Measurements from ENCODE around the gene LETMD1. TPM values are rescaled to one million over a fixed set of nuclear protein-coding genes. Genes with fewer than 3 reads are reported as not detected.

The LETMD1 gene
- total and polyA plus RNA-seq, 2 of the 8 experiments (the other 6 are each of a cell fraction or from before 2014, with no cell fraction given): 39.4 to 65.3 TPM

DNA sequence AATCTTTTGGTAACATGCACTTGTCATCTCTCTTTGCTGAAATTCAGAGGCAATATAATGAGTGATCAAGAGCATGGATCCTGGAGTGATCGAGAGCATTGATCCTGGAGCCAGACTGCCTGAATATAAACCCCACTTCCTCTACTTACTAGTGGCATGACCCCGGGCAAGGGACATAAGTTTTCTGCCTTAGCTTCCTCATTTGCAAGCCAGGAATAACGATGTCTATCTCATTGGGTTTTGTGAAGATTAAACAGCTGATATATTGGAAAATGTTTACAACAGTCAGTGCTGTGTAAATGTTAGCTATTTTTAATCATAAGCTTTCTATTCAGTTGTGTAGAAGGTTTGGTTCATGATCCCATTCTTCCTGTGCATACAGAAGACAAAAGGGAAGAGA, 37.6 kb downstream of the LETMD1 start:
- no peak for FAIRE-seq

More for the DNA sequence above, 37.6 kb downstream of the LETMD1 start:
- no peaks in the 10 kb centered on the region for H3K36me3 ChIP-seq (ENCODE audit: control insufficient read depth in 2 of 4, insufficient read depth in 4 of 4, low read length in 3 of 4)
- no peak overlapping the region for H4K5ac ChIP-seq (ENCODE audit: insufficient read length, low read depth, low read length)
- H3K14ac ChIP-seq (ENCODE audit: insufficient read length): no peak overlapping the region
- ChIA-PET POLR2A (ENCODE audit: partially characterized antibody) (interaction anchor here (1.0 to 1.1 kb wide), 2 partner anchors 131 to 167 kb away, joined by 3 read pairs; no protein-coding TSS in a partner anchor), CTCF (ENCODE audit: partially characterized antibody) (interaction anchor here (0.5 to 1.5 kb wide), 4 partner anchors 38 to 306 kb away, joined by 3 read pairs; no protein-coding TSS in a partner anchor)
- no peak for DNase-seq (ENCODE audit: low read depth in 1 of 2, low spot score in 2 of 2)
- H3K9ac ChIP-seq (replicated peaks in 1 of 4; ENCODE audit: extremely low read depth in 1 of 4, low read depth in 3 of 4, low read length in 3 of 4): no peak overlapping the region; a peak in 1 of 7 replicates
- H3K56ac ChIP-seq (replicated peaks; ENCODE audit: insufficient read length, low read depth, low read length): no peak overlapping the region
- no peak overlapping the region for H4K91ac ChIP-seq (replicated peaks; ENCODE audit: insufficient read length, low read length)
- H3K4me2 ChIP-seq (ENCODE audit: insufficient read depth in 1 of 2, low read depth in 2 of 2, low read length in 2 of 2): no peak overlapping the region
- H3K79me2 ChIP-seq (ENCODE audit: control insufficient read depth in 1 of 2, insufficient read depth in 2 of 2, low read length in 2 of 2): peaks cover 6 to 18% of the 10 kb centered on the region in 2 experiments; a peak in 3 of 4 replicates
- peaks cover 7% of the 10 kb centered on the region for H3K23me2 ChIP-seq (ENCODE audit: low read depth, low read length)
- H2BK120ac ChIP-seq (replicated peaks; ENCODE audit: low read depth, low read length): no peak overlapping the region
- H2AFZ ChIP-seq (ENCODE audit: low read length): no peak overlapping the region
- WGBS, 2 experiments (ENCODE audit: extremely low coverage in 1 of 2, insufficient coverage in 1 of 2, insufficient read length in 1 of 2, insufficient replicate concordance in 2 of 2, low coverage in 1 of 2, low lambda C conversion rate in 2 of 2, missing lambda C conversion rate in 1 of 2): 85% methylated on average over 3 of the region's 3 CpGs; no CpG with 5 or more reads in 1 of the 2 experiments
- no peak overlapping the region for H3K23ac ChIP-seq (ENCODE audit: insufficient read length)
- no peaks in the 10 kb centered on the region for H3K9me3 ChIP-seq (ENCODE audit: insufficient read depth in 2 of 2, low read depth in 1 of 2, low read length in 1 of 2)
- H3K79me1 ChIP-seq (ENCODE audit: low read depth, low read length): peaks cover 4% of the 10 kb centered on the region
- no peak overlapping the region for H3K18ac ChIP-seq (ENCODE audit: extremely low read depth, low read length)
- H2BK5ac ChIP-seq (ENCODE audit: low read depth, low read length): no peak overlapping the region
- no peak for TF ChIP-seq MAFK (IDR thresholded peaks at IDR 0.05; ENCODE audit: low read depth, low read length)
- no peak overlapping the region for H2BK20ac ChIP-seq (ENCODE audit: low read length)
- H4K20me1 ChIP-seq (replicated peaks in 1 of 2; ENCODE audit: control insufficient read depth in 1 of 2, insufficient read depth in 2 of 2, low read length in 2 of 2): peaks cover 0 to 5% of the 10 kb centered on the region in 2 experiments
- no peak overlapping the region for H2AK5ac ChIP-seq (ENCODE audit: low read depth, low read length)
- peaks cover 4 to 6% (median 5%) of the 10 kb centered on the region in 4 experiments; a peak in 4 of 7 replicates for H3K4me1 ChIP-seq (replicated peaks in 1 of 4; ENCODE audit: control insufficient read depth in 3 of 4, insufficient read depth in 4 of 4, low read length in 3 of 4)
- H3K4ac ChIP-seq (replicated peaks; ENCODE audit: insufficient read length, low read depth, low read length): no peak overlapping the region
- no peak overlapping the region for H2BK15ac ChIP-seq (ENCODE audit: low read length)
- H3K27me3 ChIP-seq (replicated peaks in 1 of 4; ENCODE audit: control insufficient read depth in 3 of 4, extremely low read depth in 1 of 4, insufficient read depth in 3 of 4, low read length in 3 of 4): no peaks in the 10 kb centered on the region
- H3K4me3 ChIP-seq (ENCODE audit: extremely low read depth in 1 of 4, insufficient read depth in 2 of 4, low read depth in 3 of 4, low read length in 4 of 4): no peak overlapping the region
- H2BK12ac ChIP-seq (ENCODE audit: low read depth, low read length): no peak overlapping the region
- H3K27ac ChIP-seq (ENCODE audit: low read depth, low read length): no peak overlapping the region
- H4K8ac ChIP-seq (ENCODE audit: extremely low read depth, insufficient read depth, low read length): no peak overlapping the region
